PC-9 (cell line): ENCODE results near the gene CAND1.

Experiments used
- EZH2 ChIP-seq: fragments of 200-600 bp; sonication (generic); IDR thresholded peaks from 2 replicates; pipeline ENCODE4 v1.8.0; 2017; ENCODE audit warnings: antibody characterized with exemption, low read depth
- TF ChIP-seq, protein P1 (sequence below): fragments of 200-600 bp; sonication (generic); conservative IDR thresholded peaks from 2 replicates; pipeline ENCODE4 v1.6.1; 2017; ENCODE audit warnings: mixed run types, antibody characterized with exemption, mild to moderate bottlenecking, moderate library complexity

DNA sequence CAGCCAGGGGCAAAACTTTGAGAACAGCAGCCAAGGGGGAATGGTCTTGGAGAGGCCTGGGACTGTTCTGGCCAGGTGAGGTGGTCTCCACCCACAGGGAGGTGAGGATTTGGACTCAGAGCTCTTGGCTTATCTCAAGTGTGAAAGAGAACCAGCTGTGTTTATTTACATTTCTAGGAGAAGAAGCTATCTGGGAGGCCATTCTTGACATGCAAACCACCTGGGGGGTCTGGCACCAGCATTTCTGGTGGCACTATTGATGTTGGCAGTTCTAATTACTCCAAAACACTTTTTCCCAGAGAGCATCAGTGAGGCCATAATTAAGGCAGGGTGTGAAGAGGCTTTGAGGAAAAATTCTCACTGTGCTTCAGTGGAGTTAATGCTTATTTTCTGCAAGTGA, 95.1 kb downstream of the CAND1 start:
- TF ChIP-seq, protein P1, sequence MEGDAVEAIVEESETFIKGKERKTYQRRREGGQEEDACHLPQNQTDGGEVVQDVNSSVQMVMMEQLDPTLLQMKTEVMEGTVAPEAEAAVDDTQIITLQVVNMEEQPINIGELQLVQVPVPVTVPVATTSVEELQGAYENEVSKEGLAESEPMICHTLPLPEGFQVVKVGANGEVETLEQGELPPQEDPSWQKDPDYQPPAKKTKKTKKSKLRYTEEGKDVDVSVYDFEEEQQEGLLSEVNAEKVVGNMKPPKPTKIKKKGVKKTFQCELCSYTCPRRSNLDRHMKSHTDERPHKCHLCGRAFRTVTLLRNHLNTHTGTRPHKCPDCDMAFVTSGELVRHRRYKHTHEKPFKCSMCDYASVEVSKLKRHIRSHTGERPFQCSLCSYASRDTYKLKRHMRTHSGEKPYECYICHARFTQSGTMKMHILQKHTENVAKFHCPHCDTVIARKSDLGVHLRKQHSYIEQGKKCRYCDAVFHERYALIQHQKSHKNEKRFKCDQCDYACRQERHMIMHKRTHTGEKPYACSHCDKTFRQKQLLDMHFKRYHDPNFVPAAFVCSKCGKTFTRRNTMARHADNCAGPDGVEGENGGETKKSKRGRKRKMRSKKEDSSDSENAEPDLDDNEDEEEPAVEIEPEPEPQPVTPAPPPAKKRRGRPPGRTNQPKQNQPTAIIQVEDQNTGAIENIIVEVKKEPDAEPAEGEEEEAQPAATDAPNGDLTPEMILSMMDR = no peak
- TF ChIP-seq EZH2 = no peak
